AG09319 (cell line): Measurements from ENCODE around the gene PNPLA6.

Source experiments
- DNase-seq: peaks from one replicate; pipeline ENCODE4 v3.0.0-alpha.2; 2010; ENCODE audit warnings: low read depth; ENCODE audit errors: extremely low read depth
- TF ChIP-seq, protein P1 (sequence below): IDR thresholded peaks from 2 replicates; pipeline ENCODE4 v1.5.1; 2011; ENCODE audit warnings: low read depth, mild to moderate bottlenecking, inconsistent platforms, low read length, moderate library complexity

The PNPLA6 gene

DNA sequence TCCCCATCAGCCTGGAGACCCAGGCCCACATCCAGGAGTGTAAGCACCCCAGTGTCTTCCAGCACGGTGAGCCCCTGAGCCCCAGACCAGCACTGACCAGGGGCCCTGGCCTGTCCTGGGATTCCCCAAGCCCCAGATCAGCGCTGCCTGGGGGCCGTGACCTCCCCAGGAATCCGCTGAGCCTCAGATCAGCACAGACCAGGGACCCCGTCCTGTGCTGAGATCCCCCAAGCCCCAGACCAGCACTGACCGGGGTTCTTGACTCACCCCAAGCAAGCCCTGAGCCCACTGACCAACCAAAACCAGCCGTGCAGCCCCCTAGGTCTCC is 7.4 kb upstream of the PNPLA6 start:
- DNase-seq: no peak
- TF ChIP-seq, protein P1, sequence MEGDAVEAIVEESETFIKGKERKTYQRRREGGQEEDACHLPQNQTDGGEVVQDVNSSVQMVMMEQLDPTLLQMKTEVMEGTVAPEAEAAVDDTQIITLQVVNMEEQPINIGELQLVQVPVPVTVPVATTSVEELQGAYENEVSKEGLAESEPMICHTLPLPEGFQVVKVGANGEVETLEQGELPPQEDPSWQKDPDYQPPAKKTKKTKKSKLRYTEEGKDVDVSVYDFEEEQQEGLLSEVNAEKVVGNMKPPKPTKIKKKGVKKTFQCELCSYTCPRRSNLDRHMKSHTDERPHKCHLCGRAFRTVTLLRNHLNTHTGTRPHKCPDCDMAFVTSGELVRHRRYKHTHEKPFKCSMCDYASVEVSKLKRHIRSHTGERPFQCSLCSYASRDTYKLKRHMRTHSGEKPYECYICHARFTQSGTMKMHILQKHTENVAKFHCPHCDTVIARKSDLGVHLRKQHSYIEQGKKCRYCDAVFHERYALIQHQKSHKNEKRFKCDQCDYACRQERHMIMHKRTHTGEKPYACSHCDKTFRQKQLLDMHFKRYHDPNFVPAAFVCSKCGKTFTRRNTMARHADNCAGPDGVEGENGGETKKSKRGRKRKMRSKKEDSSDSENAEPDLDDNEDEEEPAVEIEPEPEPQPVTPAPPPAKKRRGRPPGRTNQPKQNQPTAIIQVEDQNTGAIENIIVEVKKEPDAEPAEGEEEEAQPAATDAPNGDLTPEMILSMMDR: no peak

DNA sequence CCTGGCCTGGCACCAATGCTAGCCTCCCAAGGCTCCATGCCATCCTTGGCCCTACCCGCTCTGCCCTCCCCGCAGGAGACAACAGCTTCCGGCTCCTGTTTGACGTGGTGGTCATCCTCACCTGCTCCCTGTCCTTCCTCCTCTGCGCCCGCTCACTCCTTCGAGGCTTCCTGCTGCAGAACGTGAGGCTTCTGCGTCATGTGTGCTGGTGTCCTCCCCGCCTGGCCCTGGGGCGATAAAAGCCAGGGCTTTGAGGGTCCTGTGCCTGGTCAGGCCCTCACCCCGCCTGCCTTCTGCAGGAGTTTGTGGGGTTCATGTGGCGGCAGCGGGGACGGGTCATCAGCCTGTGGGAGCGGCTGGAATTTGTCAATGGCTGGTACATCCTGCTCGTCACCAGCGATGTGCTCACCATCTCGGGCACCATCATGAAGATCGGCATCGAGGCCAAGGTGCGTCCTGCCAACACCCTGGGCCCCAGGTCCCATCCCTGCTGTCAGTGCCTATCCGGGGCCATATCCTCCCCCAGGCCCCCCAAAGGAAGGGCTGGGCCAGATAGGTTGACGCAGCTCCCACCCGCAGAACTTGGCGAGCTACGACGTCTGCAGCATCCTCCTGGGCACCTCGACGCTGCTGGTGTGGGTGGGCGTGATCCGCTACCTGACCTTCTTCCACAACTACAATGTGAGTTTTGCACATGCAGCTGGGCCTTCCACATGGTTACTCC is 6.8 kb upstream of the PNPLA6 start:
- DNase-seq: no peak
- TF ChIP-seq, protein P1: no peak

DNA sequence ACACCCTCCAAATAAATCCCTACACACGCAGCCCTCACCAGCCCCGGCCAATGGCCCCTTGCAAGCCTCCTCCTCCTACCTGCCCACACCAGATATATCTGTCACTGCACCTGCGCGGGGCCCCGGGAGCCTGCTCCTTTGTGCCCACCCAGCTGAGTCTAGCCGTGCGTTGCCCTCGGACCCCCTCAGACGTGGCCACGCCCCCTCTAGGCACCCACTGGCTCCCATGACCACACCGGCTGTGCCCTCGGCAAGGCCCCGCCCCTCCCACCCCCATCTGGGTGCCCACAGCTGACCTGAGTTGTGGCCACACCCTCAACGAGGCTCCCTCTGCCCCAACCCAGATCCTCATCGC is 6.3 kb upstream of the PNPLA6 start:
- TF ChIP-seq, protein P1: no peak
- no peak for DNase-seq

DNA sequence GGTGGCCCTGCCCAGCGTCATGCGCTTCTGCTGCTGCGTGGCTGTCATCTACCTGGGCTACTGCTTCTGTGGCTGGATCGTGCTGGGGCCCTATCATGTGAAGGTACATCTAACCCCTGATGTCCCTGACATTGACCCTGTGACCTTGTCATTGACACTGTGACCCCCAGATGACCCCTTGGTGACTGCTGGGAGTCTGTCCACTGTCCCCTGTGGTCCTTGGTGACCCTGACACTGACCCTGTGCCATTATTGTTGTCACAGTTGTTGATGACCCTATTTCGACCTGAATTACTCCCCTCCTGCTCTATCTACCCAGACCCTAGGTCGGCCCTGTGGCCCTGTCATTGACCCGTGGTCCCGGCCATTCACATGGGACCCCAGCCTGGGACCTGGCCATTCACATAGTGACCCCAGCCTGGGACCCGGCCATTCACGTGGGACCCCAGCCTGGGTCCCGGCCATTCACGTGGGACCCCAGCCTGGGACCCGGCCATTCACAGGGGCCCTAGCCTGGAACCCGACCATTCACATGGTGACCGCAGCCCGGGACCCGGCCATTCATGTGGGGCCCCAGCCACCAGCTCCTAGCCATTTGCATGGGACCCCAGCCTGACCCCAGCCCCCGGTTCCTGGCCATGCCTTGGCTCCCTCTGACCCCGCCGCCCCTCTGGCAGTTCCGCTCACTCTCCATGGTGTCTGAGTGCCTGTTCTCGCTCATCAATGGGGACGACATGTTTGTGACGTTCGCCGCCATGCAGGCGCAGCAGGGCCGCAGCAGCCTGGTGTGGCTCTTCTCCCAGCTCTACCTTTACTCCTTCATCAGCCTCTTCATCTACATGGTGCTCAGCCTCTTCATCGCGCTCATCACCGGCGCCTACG is 5.7 kb upstream of the PNPLA6 start:
- TF ChIP-seq, protein P1: no peak
- DNase-seq: no peak

DNA sequence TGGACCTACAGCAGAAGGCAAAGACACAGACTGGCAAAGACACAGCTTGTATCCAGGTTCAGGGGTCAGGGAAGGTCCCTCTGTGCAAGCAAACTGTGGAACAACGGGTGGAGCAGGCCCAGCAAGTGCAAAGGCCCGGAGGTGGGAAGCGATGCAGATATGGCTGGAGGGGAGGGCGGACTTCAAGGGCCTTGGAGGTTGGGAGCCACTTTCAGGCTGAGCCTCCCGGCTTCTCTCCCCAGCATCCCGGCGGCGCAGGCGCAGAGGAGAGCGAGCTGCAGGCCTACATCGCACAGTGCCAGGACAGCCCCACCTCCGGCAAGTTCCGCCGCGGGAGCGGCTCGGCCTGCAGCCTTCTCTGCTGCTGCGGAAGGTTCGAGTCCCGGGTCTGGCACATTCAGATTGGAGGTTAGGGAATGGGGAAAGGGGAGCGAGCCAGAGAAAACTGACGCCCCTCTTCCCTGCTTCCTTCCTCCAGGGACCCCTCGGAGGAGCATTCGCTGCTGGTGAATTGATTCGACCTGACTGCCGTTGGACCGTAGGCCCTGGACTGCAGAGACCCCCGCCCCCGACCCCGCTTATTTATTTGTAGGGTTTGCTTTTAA is 2.1 kb upstream of the PNPLA6 start:
- TF ChIP-seq, protein P1: no peak
- peak; percentile 41 for DNase-seq

DNA sequence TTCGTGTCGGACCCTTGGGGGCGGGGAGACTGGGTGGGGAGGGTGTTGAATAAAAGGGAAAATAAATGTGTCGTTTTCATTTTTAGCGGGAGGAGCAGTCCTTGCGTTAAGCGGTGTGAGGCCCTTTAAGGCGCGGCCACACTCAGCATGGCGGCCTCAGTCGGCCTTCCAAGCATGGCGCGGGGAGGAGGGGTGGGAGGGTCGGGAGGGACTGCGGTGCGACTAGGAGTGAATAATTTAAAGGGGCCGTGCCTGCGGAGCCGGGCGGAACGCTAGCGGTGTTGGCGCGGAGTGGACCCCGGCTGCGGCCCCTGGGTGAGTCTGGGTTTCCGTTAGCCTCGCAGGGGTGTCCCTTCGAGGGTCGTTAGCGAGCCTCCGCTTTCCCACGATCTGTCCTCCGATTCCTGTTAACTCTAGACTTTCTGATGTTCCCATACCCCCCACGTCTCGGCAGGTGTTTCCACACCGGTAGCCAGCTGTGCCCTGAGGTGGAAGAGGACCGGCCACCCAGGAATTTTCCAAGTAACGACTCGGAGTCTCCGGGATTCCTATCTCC is 1.5 kb upstream of the PNPLA6 start:
- TF ChIP-seq, protein P1: no peak
- peak; percentile 60 for DNase-seq
